ENCODE data around the gene ZFP36L2. TPM values are rescaled to one million over a fixed set of nuclear protein-coding genes. Genes with fewer than 3 reads are reported as not detected.
A peak's percentile ranks its signal among the peaks of the same experiment; 100 is the strongest.

ZFP36L2 gene
- total RNA-seq, 1 donor from 2014 or later = 62.1 TPM

DNA sequence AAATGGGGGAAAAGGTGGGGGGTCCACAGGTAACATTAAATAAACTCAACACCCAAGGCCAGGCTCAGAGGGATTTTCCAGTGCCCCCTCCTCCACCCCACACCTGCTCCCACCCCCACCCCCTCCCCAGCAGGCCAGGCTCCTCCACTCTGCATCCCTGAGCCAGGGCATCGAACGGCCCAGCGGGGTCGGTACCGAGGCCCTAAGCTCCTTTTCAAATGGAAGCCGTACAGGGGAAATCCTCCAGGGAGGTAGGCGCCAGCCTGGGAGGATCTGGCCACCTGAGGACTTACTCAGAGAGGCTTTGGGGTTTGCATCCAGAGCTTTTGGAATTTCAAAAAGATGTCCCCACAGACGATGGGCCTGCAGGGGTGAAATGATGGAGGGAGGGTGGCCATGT, 46.5 kb downstream of the ZFP36L2 start:
- TF ChIP-seq, protein P1, sequence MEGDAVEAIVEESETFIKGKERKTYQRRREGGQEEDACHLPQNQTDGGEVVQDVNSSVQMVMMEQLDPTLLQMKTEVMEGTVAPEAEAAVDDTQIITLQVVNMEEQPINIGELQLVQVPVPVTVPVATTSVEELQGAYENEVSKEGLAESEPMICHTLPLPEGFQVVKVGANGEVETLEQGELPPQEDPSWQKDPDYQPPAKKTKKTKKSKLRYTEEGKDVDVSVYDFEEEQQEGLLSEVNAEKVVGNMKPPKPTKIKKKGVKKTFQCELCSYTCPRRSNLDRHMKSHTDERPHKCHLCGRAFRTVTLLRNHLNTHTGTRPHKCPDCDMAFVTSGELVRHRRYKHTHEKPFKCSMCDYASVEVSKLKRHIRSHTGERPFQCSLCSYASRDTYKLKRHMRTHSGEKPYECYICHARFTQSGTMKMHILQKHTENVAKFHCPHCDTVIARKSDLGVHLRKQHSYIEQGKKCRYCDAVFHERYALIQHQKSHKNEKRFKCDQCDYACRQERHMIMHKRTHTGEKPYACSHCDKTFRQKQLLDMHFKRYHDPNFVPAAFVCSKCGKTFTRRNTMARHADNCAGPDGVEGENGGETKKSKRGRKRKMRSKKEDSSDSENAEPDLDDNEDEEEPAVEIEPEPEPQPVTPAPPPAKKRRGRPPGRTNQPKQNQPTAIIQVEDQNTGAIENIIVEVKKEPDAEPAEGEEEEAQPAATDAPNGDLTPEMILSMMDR (IDR thresholded peaks at IDR 0.05) = no peak
- CTCF ChIA-PET = no interaction called here
- DNase-seq (no peak), ATAC-seq (ENCODE audit: low read depth) (no peak)
- H3K36me3 Mint-ChIP-seq (ENCODE audit: low read depth) = no peaks in the 10 kb centered on the region
- no peak overlapping the region for H3K27ac Mint-ChIP-seq
- H3K4me1 Mint-ChIP-seq = peaks cover 43% of the 10 kb centered on the region
- POLR2A ChIA-PET = interaction anchor here (0.6 to 1.9 kb wide), 5 partner anchors 8 to 42 kb away, joined by 3 to 11 read pairs (median 3); no protein-coding TSS in a partner anchor
- H3K4me3 Mint-ChIP-seq = no peak overlapping the region
- intact Hi-C loops (cut with micrococcal nuclease) = no loop called here
- no peaks in the 10 kb centered on the region for H3K9me3 Mint-ChIP-seq
- no peaks in the 10 kb centered on the region for H3K27me3 Mint-ChIP-seq

DNA sequence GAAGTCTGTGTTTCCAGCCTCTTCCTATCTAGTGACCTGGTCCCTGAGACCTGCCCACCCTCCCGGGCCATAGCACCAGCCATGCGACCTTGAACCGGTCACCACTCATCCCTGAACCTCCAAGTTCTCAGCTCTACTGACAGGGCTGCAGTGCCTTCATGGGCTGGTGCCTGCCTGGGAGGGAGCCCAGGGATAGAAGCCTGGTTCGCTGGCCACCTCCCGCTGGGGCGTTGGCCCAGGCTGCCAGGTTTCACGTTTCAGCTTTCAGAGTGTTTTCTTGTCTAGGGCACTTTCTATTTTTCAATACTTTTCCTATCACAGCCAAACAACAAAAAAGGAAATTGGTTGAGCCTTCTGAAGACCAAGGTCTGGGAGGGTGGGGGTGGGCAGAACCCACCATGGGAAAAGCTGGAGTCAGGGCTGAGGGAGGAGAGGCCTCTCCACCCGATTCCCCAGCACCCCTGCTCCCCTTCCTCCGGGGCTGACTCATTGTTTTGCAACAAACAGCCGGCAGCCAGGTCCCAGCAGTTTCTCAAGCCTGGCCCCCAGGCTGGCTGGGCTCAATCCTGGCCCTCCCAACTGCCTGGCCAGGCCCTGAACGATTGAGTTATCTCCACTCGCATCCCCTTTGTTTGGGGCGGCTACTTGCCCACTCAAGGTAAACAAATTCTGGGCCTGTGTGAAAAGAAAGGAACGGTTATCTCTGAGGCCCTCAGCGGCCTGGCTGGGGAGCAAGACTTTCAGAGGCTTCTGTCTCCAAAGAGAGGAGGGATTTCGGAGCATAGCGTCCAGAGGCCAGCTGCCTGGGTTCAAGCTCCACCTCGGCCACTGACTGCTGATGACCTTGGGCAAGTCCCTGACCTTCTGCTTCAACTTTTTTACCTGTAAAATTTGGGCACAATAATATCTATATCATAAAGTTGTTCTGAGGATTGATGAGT, 47.5 kb downstream of the ZFP36L2 start:
- H3K9me3 Mint-ChIP-seq = no peaks in the 10 kb centered on the region
- H3K27ac Mint-ChIP-seq = no peak overlapping the region
- peaks cover 53% of the 10 kb centered on the region for H3K4me1 Mint-ChIP-seq
- no peaks in the 10 kb centered on the region for H3K27me3 Mint-ChIP-seq
- intact Hi-C loops (cut with micrococcal nuclease) = no loop called here
- ChIA-PET CTCF (no interaction called here), POLR2A (interaction anchor here (0.6 to 13.0 kb wide), 5 partner anchors 9 to 59 kb away, joined by 3 to 344 read pairs (median 11); partner anchors contain the start of gene ZFP36L2)
- TF ChIP-seq, protein P1 (IDR thresholded peaks at IDR 0.05) = no peak
- no peak for ATAC-seq (ENCODE audit: low read depth)
- DNase-seq = no peak
- no peak overlapping the region for H3K4me3 Mint-ChIP-seq
- peaks cover 2% of the 10 kb centered on the region for H3K36me3 Mint-ChIP-seq (ENCODE audit: low read depth)

DNA sequence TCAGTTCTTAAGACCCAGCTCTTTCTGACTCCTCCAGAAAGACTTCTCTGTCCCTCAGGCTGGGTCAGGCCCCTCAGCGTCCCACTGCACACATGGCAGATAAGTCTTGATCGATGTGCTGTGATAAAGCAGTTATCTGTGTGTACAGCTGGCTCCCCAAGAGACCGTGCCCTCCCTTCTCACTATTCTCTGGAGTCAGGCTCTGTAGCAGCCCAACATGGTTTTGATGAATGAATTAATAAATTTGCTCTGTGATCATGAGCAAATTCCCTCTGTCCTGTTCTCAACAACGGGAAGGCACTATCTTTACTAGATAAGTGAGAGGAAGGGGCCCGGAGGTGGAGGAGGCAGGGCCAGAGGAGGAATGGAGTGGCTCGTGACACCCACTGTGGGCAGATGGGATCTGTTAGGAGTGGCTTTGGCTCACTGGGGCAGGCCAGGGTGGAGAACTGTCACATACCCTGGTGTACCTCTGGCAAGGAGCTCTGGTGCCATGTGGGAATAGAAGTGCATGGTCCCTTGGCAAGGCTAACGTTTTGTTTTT, 48.3 kb downstream of the ZFP36L2 start:
- ChIA-PET CTCF (no interaction called here), POLR2A (interaction anchor here (0.6 to 13.0 kb wide), 5 partner anchors 9 to 59 kb away, joined by 3 to 344 read pairs (median 6); partner anchors contain the start of gene ZFP36L2)
- DNase-seq (no peak), ATAC-seq (ENCODE audit: low read depth) (no peak)
- peaks cover 2% of the 10 kb centered on the region for H3K36me3 Mint-ChIP-seq (ENCODE audit: low read depth)
- no peaks in the 10 kb centered on the region for H3K27me3 Mint-ChIP-seq
- H3K4me3 Mint-ChIP-seq = no peak overlapping the region
- intact Hi-C loops (cut with micrococcal nuclease) = no loop called here
- no peaks in the 10 kb centered on the region for H3K9me3 Mint-ChIP-seq
- H3K27ac Mint-ChIP-seq = no peak overlapping the region
- peaks cover 61% of the 10 kb centered on the region for H3K4me1 Mint-ChIP-seq
- TF ChIP-seq, protein P1 (IDR thresholded peaks at IDR 0.05) = no peak

DNA sequence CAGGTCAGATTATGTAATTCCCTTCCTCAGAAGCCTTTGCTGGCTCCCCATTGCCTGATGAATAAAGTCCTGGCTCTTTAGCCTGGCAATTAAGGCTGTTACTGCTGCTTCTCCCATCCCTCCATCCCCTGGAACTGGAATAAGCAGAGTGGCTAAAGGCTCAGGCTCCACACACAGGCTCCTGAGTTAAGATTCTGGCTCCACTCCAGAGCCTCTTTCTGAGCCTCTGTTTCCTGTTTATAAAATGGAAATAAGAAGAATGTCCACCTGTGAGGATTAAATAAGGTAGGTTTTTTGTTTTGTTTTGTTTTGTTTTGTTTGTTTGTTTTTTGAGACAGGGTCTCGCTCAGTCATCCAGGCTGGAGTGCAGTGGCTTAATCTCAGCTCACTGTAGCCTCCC, 50.0 kb downstream of the ZFP36L2 start:
- H3K27me3 Mint-ChIP-seq = no peaks in the 10 kb centered on the region
- H3K36me3 Mint-ChIP-seq (ENCODE audit: low read depth) = peaks cover 2% of the 10 kb centered on the region
- DNase-seq (no peak), ATAC-seq (ENCODE audit: low read depth) (no peak)
- H3K9me3 Mint-ChIP-seq = no peaks in the 10 kb centered on the region
- CTCF ChIA-PET = no interaction called here
- no peak overlapping the region for H3K4me3 Mint-ChIP-seq
- intact Hi-C loops (cut with micrococcal nuclease) = no loop called here
- TF ChIP-seq, protein P1 (IDR thresholded peaks at IDR 0.05) = no peak
- peak overlapping the region; percentile 12 for H3K27ac Mint-ChIP-seq
- POLR2A ChIA-PET = interaction anchor here (0.6 to 13.0 kb wide), 4 partner anchors 18 to 64 kb away, joined by 4 to 344 read pairs (median 24); partner anchors contain the start of gene ZFP36L2
- peaks cover 71% of the 10 kb centered on the region for H3K4me1 Mint-ChIP-seq

DNA sequence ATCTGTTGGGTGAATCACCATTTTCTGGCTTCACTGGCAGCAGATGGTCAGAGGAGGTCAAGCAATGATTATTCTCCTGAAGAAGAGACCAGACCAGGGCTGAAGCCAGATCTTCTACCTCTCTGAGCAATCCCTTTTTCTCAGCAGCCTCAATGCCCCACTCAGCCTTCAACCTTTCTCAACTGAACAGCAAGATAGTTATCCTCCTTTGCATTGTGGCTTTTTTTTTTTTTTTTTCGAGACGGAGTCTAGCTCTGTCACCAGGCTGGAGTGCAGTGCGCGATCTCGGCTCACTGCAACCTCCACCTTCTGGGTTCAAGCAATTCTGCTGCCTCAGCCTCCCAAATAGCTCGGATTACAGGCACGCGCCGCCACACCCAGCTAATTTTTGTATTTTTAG, 50.5 kb downstream of the ZFP36L2 start:
- CTCF ChIA-PET = no interaction called here
- Mint-ChIP-seq H3K9me3 (no peaks in the 10 kb centered on the region), H3K27ac (peak overlapping the region; percentile 91), H3K36me3 (ENCODE audit: low read depth) (peaks cover 2% of the 10 kb centered on the region), H3K4me3 (no peak overlapping the region), H3K27me3 (no peaks in the 10 kb centered on the region), H3K4me1 (peaks cover 73% of the 10 kb centered on the region)
- TF ChIP-seq, protein P1 (IDR thresholded peaks at IDR 0.05) = no peak
- intact Hi-C loops (cut with micrococcal nuclease) = no loop called here
- POLR2A ChIA-PET = interaction anchor here (1.1 to 13.0 kb wide), 4 partner anchors 18 to 65 kb away, joined by 4 to 344 read pairs (median 36); partner anchors contain the start of gene ZFP36L2
- ATAC-seq (ENCODE audit: low read depth) (no peak), DNase-seq (no peak)
